GM12872 (cell line): ENCODE measurements around the gene NPRL2.

Experiments
- TF ChIP-seq, protein P1 (sequence below): IDR thresholded peaks from 3 replicates; pipeline ENCODE4 v1.5.1; 2011; ENCODE audit warnings: low read depth, mild to moderate bottlenecking, low read length, moderate library complexity; ENCODE audit not compliant: insufficient read depth

Gene NPRL2

DNA sequence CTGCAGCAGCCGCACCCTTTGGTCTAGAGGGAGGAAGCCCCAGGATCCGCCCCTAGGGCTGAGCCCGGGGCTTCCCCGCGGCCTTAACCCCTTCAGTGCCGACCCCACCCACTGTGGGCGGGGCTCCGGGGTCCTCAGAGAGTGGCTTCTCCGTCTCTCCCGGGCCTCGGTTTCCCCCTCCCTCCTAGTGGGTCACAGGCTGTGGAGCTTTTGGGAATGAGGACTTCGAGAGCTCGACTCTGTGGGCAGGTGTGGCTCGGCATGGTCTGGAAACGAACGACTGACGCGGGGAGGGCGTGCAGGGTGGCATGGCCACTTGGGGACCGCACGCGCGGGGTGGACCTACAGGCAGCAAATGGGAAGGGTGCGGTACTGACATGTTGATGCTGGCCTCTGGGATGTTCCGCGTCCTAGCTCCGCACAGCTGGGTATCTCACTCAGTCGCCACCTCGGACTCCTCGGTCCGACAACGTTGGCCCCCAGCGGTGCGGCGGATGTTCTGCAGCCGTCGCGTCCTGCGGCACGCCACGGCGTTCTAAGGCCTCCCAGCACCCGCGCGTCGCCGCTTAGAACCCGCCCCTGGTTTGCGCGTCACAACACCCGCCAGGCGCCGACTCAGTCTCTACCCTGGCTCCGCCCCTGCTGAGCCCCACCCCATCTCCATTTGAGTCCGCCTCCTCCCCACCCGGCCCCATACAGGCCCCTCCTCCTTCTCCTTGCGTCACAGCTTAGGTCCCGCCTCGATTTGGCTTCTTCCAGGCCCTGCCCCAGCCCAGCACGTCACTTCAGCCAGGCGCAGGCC, 51.5 kb downstream of the NPRL2 start, which contains the start of the genes HYAL3 and NAA80:
Gene HYAL3, minus strand, starts transcription at position 570 of the 802 bp plus-strand sequence. CDS start 3,803 bp downstream, outside the sequence.
Gene NAA80, minus strand, starts transcription at position 570 of the 802 bp plus-strand sequence. CDS start 1,942 bp downstream, outside the sequence.
- TF ChIP-seq, protein P1, sequence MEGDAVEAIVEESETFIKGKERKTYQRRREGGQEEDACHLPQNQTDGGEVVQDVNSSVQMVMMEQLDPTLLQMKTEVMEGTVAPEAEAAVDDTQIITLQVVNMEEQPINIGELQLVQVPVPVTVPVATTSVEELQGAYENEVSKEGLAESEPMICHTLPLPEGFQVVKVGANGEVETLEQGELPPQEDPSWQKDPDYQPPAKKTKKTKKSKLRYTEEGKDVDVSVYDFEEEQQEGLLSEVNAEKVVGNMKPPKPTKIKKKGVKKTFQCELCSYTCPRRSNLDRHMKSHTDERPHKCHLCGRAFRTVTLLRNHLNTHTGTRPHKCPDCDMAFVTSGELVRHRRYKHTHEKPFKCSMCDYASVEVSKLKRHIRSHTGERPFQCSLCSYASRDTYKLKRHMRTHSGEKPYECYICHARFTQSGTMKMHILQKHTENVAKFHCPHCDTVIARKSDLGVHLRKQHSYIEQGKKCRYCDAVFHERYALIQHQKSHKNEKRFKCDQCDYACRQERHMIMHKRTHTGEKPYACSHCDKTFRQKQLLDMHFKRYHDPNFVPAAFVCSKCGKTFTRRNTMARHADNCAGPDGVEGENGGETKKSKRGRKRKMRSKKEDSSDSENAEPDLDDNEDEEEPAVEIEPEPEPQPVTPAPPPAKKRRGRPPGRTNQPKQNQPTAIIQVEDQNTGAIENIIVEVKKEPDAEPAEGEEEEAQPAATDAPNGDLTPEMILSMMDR = peak; percentile 60

DNA sequence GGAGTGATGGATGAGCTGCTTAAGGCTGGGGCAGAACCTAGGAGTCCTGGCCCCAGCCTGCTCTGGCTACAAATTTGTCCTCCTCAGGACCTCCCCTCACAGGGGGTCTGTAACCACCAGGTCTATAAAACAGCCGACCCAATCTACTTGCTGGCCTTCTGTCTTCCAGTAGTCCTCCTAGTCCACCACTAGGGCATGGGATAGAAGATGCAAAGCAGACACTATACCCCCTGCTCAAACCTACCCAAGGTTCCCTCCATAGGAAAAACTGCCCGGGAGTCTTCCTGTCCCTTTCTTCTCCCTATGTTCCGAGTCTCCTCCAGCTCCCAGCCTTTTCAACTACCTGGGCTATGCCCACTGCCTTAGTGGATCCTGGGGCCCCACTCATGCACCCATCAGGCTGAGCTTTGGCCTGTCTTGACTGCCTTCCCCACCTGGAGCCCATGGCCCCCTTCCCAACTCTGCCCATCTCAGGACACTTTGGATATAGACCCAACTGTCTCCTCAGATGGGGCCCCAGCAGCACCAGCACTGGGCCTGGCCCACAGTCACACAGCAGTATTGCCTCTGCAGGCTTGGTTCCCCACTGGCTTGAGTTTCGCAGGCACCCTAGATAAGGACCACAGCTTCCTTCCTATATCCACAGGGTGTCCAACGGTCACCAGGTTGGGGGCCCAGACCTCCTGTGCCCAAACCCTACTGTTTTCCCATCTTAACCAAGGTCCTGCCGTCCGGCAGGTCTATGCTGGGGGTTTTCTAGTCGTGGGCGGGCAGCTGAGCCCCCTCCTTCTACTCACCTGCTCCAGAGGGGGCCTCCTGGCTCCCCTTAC, 52.5 kb downstream of the NPRL2 start:
- TF ChIP-seq, protein P1 = peak; percentile 26; the same call in 1 of the 3 replicates

- TF ChIP-seq, protein P1 = no peak
These were observed 53.2 kb downstream of the NPRL2 start for GRCh38 chr3:50297384-50297775.
